Endothelial cell of umbilical vein (primary cell): ENCODE data around the gene NCBP1. TPM values are rescaled to one million over a fixed set of nuclear protein-coding genes. Genes with fewer than 3 reads are reported as not detected.

Experiments used
- BruUV-seq: library from RNA; stranded (reverse); fragments of 400-500 nt; replicated peaks from 2 replicates; lab custom pipeline; 2021; lab: Mats Ljungman, UMichigan
- CTCF ChIA-PET: fragments of 300-600, 350-600 bp; sonication (Branson Sonifier 250); formaldehyde crosslinking; loops from one replicate; lab custom pipeline; 2021; ENCODE audit warnings: antibody characterized with exemption, inconsistent platforms; lab: Charles Lee
- POLR2A ChIA-PET: fragments of 300-600, 350-600 bp; sonication (Branson Sonifier 250); formaldehyde crosslinking; loops from one replicate; lab custom pipeline; 2021; ENCODE audit warnings: antibody characterized with exemption, inconsistent platforms; lab: Charles Lee
- DNase-seq: peaks from one replicate; pipeline ENCODE4 v3.0.0-alpha.2; 2011; ENCODE audit warnings: low read depth, low spot score
- FAIRE-seq: peaks from 2 replicates; lab custom pipeline; 2011; peaks lifted over from hg19 to GRCh38; lab: Jason Lieb, UNC
- H2AFZ ChIP-seq: 2 replicates; pipeline ENCODE4 v1.6.0; 2012; ENCODE audit warnings: low read depth, low read length, control low read depth, inconsistent platforms
- H3K27ac ChIP-seq: 2 replicates; pipeline ENCODE4 v1.5.1; 2011; ENCODE audit warnings: low read depth, mild to moderate bottlenecking, control low read depth, low read length, moderate library complexity; ENCODE audit not compliant: insufficient read depth
- H3K27me3 ChIP-seq, 2 experiments: 2 replicates each; pipeline versions ENCODE4 v1.6.0 to v1.6.1; 2011; ENCODE audit warnings: low read length in 2 of 2, mixed read lengths in 1 of 2; ENCODE audit not compliant: control insufficient read depth in 2 of 2, insufficient read depth in 2 of 2
- H3K36me3 ChIP-seq, 2 experiments: 2 replicates in 1 of 2; 3 replicates in 1 of 2; pipeline ENCODE4 v1.5.1; 2011; ENCODE audit warnings: low read length in 2 of 2, mild to moderate bottlenecking in 1 of 2, moderate library complexity in 1 of 2; ENCODE audit not compliant: control insufficient read depth in 2 of 2, insufficient read depth in 2 of 2; ENCODE audit errors: extremely low read depth in 1 of 2
- H3K4me1 ChIP-seq: 3 replicates; pipeline ENCODE4 v1.5.1; 2011; ENCODE audit warnings: mild to moderate bottlenecking, low read length; ENCODE audit not compliant: control insufficient read depth, insufficient read depth; ENCODE audit errors: extremely low read depth
- H3K4me2 ChIP-seq: 2 replicates; pipeline ENCODE4 v1.6.1; 2011; ENCODE audit warnings: low read length, control low read depth, mixed read lengths; ENCODE audit not compliant: insufficient read depth
- H3K4me3 ChIP-seq, 3 experiments: fragments of 200-600 bp in 1 of 3; sonication (generic), shearing (Covaris generic) in 1 of 3; replicated peaks in 1 of 3; 2 replicates each; pipeline ENCODE4 v1.5.1; 2011 to 2016; ENCODE audit warnings: control low read depth in 3 of 3, low read length in 3 of 3, mild to moderate bottlenecking in 2 of 3, inconsistent platforms in 1 of 3, low read depth in 1 of 3, moderate library complexity in 1 of 3; ENCODE audit not compliant: insufficient read depth in 1 of 3
- H3K79me2 ChIP-seq: 2 replicates; pipeline ENCODE4 v1.6.0; 2012; ENCODE audit warnings: low read length, inconsistent platforms; ENCODE audit not compliant: control insufficient read depth, insufficient read depth
- H3K9ac ChIP-seq: replicated peaks from 2 replicates; pipeline ENCODE3; 2011; ENCODE audit warnings: low read length, control low read depth; ENCODE audit not compliant: insufficient read depth; ENCODE audit errors: extremely low read depth
- H3K9me1 ChIP-seq: replicated peaks from 3 replicates; pipeline ENCODE4 v1.6.0; 2011; ENCODE audit warnings: mild to moderate bottlenecking, low read length; ENCODE audit not compliant: control insufficient read depth, insufficient read depth; ENCODE audit errors: extremely low read depth
- H3K9me3 ChIP-seq: replicated peaks from 2 replicates; pipeline ENCODE4 v1.5.1; 2012; ENCODE audit warnings: low read length, inconsistent platforms; ENCODE audit not compliant: control insufficient read depth, insufficient read depth
- H4K20me1 ChIP-seq: replicated peaks from 2 replicates; pipeline ENCODE3; 2011; ENCODE audit warnings: mild to moderate bottlenecking, low read length; ENCODE audit not compliant: control insufficient read depth, insufficient read depth; ENCODE audit errors: extremely low read depth
- EZH2 ChIP-seq: IDR thresholded peaks from 2 replicates; pipeline ENCODE4 v1.6.1; 2012; ENCODE audit warnings: borderline replicate concordance, low read depth, mild to moderate bottlenecking, moderate library complexity, low read length, inconsistent platforms; ENCODE audit not compliant: severe bottlenecking
- FOS ChIP-seq: IDR thresholded peaks from 2 replicates; pipeline ENCODE4 v1.6.1; 2011; ENCODE audit warnings: mild to moderate bottlenecking, low read length, moderate library complexity, borderline replicate concordance; ENCODE audit not compliant: insufficient read depth
- GATA2 ChIP-seq: IDR thresholded peaks from 2 replicates; pipeline ENCODE4 v1.7.0; 2011; ENCODE audit warnings: low read depth, mild to moderate bottlenecking, moderate library complexity, mixed read lengths, low read length; ENCODE audit not compliant: insufficient read length, insufficient read depth
- JUN ChIP-seq: IDR thresholded peaks from 2 replicates; pipeline ENCODE4 v1.6.1; 2011; ENCODE audit warnings: borderline replicate concordance, low read depth; ENCODE audit not compliant: insufficient read length, insufficient read depth
- MYC ChIP-seq: IDR thresholded peaks from one replicate; pipeline ENCODE4 v1.6.1; 2011; ENCODE audit warnings: mild to moderate bottlenecking, low read depth, low read length
- POLR2A ChIP-seq: IDR thresholded peaks from 2 replicates; pipeline ENCODE4 v1.6.1; 2012; ENCODE audit warnings: low read depth, mild to moderate bottlenecking, control low read depth, low read length
- POLR2AphosphoS5 ChIP-seq: IDR thresholded peaks from 2 replicates; pipeline ENCODE4 v1.6.1; 2012; ENCODE audit warnings: low read depth, mild to moderate bottlenecking, control low read depth, low read length, moderate library complexity; ENCODE audit not compliant: insufficient read depth
- dilution Hi-C: fragments of 300-500 bp; cut with MboI; formaldehyde crosslinking; loops from one replicate; pipeline ENCODE4 v1.15.0; 2019; ENCODE audit warnings: low sequenced_read_pairs; ENCODE audit not compliant: extremely low pct_ligation_motif_present
- intact Hi-C: fragments of 100-400 bp; cut with micrococcal nuclease; formaldehyde crosslinking; loops from one replicate; pipeline ENCODE4 v1.10.0; 2022
- polyA plus RNA-seq, 4 experiments: library from polyadenylated mRNA; depleted of rRNA in 3 of 4; stranded (reverse) in 3 of 4; unstranded in 1 of 4; fragments of >200 nt; gene quantifications; 2 replicates each; pipeline versions ENCODE4 v1.2.1 to v1.2.3, GENCODE V29; 2011 to 2012; ENCODE audit warnings: missing spikeins in 1 of 4
- total RNA-seq: library from RNA; stranded (reverse); gene quantifications from 2 replicates; pipeline ENCODE4 v1.2.3, GENCODE V29; 2021
- TF ChIP-seq, protein P1 (sequence below), 2 donors: IDR thresholded peaks; 1 replicate in 1 of 2; 2 replicates in 1 of 2; pipeline ENCODE4 v1.5.1; 2011; ENCODE audit warnings: low read length in 2 of 2, mild to moderate bottlenecking in 2 of 2, moderate library complexity in 2 of 2, control low read depth in 1 of 2, inconsistent platforms in 1 of 2, low read depth in 1 of 2; ENCODE audit not compliant: insufficient read depth in 1 of 2; ENCODE audit errors: extremely low read depth in 1 of 2
- TF ChIP-seq, protein P2 (sequence below): IDR thresholded peaks from 2 replicates; pipeline ENCODE4 v1.6.1; 2011; ENCODE audit not compliant: insufficient read depth, insufficient read length

NCBP1 gene
- total and polyA plus RNA-seq, 2 donors (not counting 3 experiments of a cell fraction or from before 2014, with no cell fraction given), result 10.9 to 45.3 TPM

DNA sequence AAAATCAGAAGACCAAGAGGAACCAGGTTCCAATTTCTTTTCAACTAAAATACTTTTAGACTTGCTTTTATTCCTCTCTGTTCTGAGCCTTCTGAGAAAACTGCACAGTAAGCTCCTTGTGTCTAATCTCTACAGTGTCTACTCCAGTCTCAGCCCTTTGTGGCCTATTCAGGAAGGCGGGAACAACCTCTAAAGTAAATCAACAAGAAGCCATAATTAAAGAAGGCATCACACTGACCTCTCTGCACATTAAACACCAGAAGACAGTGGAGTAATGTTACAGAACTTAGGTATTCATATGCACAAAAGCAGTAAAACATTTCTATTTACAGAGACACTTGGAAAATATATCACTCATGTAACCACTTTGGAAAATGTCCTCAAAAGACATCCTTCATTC lies 48.6 kb downstream of the NCBP1 start:
- BruUV-seq, result no TSS peak
- no peaks in the 10 kb centered on the region for H4K20me1 ChIP-seq
- ChIA-PET CTCF (interaction anchor here (1.5 to 1.9 kb wide), 2 partner anchors 14 to 22 kb away, joined by 4 to 6 read pairs; partner anchors contain the start of gene XPA), POLR2A (no interaction called here)
- H3K79me2 ChIP-seq, result peaks cover 2% of the 10 kb centered on the region
- FAIRE-seq, result no peak
- no peak for DNase-seq
- H3K36me3 ChIP-seq, result peaks cover 5 to 46% of the 10 kb centered on the region in 2 experiments
- no peak overlapping the region for H3K9ac ChIP-seq
- TF ChIP-seq EZH2, result no peak
- TF ChIP-seq, protein P1, sequence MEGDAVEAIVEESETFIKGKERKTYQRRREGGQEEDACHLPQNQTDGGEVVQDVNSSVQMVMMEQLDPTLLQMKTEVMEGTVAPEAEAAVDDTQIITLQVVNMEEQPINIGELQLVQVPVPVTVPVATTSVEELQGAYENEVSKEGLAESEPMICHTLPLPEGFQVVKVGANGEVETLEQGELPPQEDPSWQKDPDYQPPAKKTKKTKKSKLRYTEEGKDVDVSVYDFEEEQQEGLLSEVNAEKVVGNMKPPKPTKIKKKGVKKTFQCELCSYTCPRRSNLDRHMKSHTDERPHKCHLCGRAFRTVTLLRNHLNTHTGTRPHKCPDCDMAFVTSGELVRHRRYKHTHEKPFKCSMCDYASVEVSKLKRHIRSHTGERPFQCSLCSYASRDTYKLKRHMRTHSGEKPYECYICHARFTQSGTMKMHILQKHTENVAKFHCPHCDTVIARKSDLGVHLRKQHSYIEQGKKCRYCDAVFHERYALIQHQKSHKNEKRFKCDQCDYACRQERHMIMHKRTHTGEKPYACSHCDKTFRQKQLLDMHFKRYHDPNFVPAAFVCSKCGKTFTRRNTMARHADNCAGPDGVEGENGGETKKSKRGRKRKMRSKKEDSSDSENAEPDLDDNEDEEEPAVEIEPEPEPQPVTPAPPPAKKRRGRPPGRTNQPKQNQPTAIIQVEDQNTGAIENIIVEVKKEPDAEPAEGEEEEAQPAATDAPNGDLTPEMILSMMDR (IDR thresholded peaks at IDR 0.05; ENCODE audit: extremely low read depth in 1 of 2, insufficient read depth in 1 of 2, low read depth in 1 of 2, low read length in 2 of 2), result no peak
- TF ChIP-seq MYC, result no peak
- TF ChIP-seq, protein P2, sequence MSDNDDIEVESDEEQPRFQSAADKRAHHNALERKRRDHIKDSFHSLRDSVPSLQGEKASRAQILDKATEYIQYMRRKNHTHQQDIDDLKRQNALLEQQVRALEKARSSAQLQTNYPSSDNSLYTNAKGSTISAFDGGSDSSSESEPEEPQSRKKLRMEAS, result no peak
- no peak for TF ChIP-seq JUN
- TF ChIP-seq FOS, result no peak
- no peak for TF ChIP-seq GATA2
- TF ChIP-seq POLR2A, result no peak
- TF ChIP-seq POLR2AphosphoS5, result no peak
- no peaks in the 10 kb centered on the region for H3K9me3 ChIP-seq
- no peaks in the 10 kb centered on the region for H3K9me1 ChIP-seq
- dilution Hi-C loops (no loop called here), intact Hi-C loops (no loop called here)
- no peak overlapping the region for H2AFZ ChIP-seq
- H3K4me3 ChIP-seq, result no peak overlapping the region
- no peaks in the 10 kb centered on the region for H3K4me1 ChIP-seq
- H3K27ac ChIP-seq, result no peak overlapping the region
- H3K4me2 ChIP-seq, result no peak overlapping the region
- H3K27me3 ChIP-seq, result no peaks in the 10 kb centered on the region
